Upper lobe of left lung (tissue), 4 donors: ENCODE results near the gene LYPD5.

Experiments used
- CTCF ChIP-seq, 6 experiments: fragments of 450-650 bp in 4 of 6; fragments of 200-600 bp in 2 of 6; sonication (generic) in 2 of 6; IDR thresholded peaks; one replicate each; pipeline ENCODE4 v1.5.1; 2016 to 2019; ENCODE audit warnings: antibody characterized with exemption in 6 of 6
- EP300 ChIP-seq, 4 donors: sonication (generic); formaldehyde crosslinking; IDR thresholded peaks; one replicate each; pipeline ENCODE4 v1.5.1; 2017; ENCODE audit warnings: antibody characterized with exemption in 4 of 4, control low read depth in 2 of 4
- POLR2A ChIP-seq, 4 donors: fragments of 450-650 bp; IDR thresholded peaks; one replicate each; pipeline ENCODE4 v1.5.1; 2016 to 2017; ENCODE audit warnings: antibody characterized with exemption in 4 of 4, mild to moderate bottlenecking in 2 of 4
- POLR2AphosphoS5 ChIP-seq, 2 donors: sonication (generic); formaldehyde crosslinking; IDR thresholded peaks; one replicate each; pipeline ENCODE4 v1.5.1; 2017; ENCODE audit warnings: antibody characterized with exemption in 2 of 2

GRCh38 chr19:43768273-43769050, 33.8 kb downstream of the LYPD5 start:
- no peak for TF ChIP-seq CTCF (IDR thresholded peaks at IDR 0.05)
- no peak for TF ChIP-seq EP300 (IDR thresholded peaks at IDR 0.05)
- TF ChIP-seq POLR2A (IDR thresholded peaks at IDR 0.05): no peak
- TF ChIP-seq POLR2AphosphoS5 (IDR thresholded peaks at IDR 0.05): no peak
